Measurements from ENCODE around the gene VSTM2L. TPM values are rescaled to one million over a fixed set of nuclear protein-coding genes. Genes with fewer than 3 reads are reported as not detected.
A peak's percentile ranks its signal among the peaks of the same experiment; 100 is the strongest.

VSTM2L gene
- total and polyA plus RNA-seq, 9 of the 15 experiments (the other 6 are each of a cell fraction or from before 2014, with no cell fraction given), result not detected

DNA sequence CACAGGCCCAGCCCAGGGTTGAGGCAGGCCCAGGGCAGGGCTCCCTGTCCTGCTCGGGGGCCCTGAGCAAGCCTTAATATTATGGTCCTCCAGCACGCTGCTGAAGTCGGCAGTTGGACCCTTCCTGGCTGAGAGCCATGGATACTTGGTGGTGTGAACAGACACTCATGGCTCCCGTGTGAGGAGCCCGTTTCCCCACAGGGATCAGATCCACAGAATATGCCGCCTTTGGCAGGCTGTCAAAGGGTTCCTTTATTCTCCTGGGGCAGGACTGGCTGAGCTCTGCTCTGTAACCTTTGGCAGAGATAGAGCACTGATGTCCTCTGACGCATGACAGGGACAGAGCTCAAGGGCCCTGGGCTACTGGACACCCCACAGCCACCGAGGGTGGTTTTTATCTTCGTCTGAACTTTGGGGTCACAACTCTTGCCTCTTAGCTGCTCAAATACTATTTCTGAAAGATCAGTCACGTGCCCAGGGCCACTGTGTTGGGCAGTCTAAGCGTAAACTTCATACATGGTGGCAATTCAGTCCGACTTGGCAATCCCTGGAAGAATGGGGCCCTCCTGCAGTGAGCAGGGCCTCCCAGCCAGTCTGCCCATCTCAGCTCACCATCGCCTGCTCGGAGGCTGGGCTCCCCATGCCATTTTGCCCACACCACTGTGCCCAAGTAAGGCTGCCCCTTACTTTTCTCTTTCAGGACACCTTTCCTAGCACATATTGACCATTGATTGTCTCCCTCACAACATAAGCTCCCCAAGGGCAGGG, 81.3 kb downstream of the VSTM2L start:
- Histone ChIP-seq H3K9me1 (ENCODE audit: control insufficient read depth, insufficient read depth, low read length) (no peaks in the 10 kb centered on the region), H2AFZ (ENCODE audit: low read depth, low read length) (no peak overlapping the region), H3K36me3 (ENCODE audit: control insufficient read depth, insufficient read depth, low read length) (peaks cover 63% of the 10 kb centered on the region), H3K9me3 (replicated peaks; ENCODE audit: control insufficient read depth, insufficient read depth, low read depth, low read length) (no peaks in the 10 kb centered on the region), H3K27me3 (ENCODE audit: control insufficient read depth in 2 of 2, insufficient read depth in 2 of 2, low read length in 2 of 2) (no peaks in the 10 kb centered on the region), H3K4me1 (replicated peaks in 1 of 2; ENCODE audit: control insufficient read depth in 2 of 2, insufficient read depth in 2 of 2, low read length in 2 of 2) (peaks cover 0 to 4% of the 10 kb centered on the region in 2 experiments; a peak in 2 of 5 replicates), H3K4me2 (ENCODE audit: insufficient read depth, low read length) (no peak overlapping the region), H3K4me3 (no peak overlapping the region), H3K27ac (ENCODE audit: extremely low read depth, low read depth, low read length) (no peak overlapping the region), H3K9ac (ENCODE audit: insufficient read depth in 1 of 2, low read depth in 2 of 2, low read length in 2 of 2) (no peak overlapping the region; a peak in 1 of 4 replicates), H4K20me1 (replicated peaks; ENCODE audit: control insufficient read depth, insufficient read depth, low read length) (no peaks in the 10 kb centered on the region), H3K79me2 (ENCODE audit: control insufficient read depth, insufficient read depth, low read length) (no peaks in the 10 kb centered on the region)
- POLR2A ChIA-PET, result interaction anchor here (0.9 to 3.4 kb wide), 3 partner anchors 9 to 11 kb away, joined by 3 to 11 read pairs (median 4); no protein-coding TSS in a partner anchor
- TF ChIP-seq NFIC (IDR thresholded peaks at IDR 0.05), result 0 out of 2 replicates have a peak, but pooled peaks have one; percentile 7
- TF ChIP-seq HMG20A (CRISPR knock-in tag; conservative IDR thresholded peaks at IDR 0.05), result no peak
- WGBS (ENCODE audit: insufficient coverage, low coverage, missing lambda C conversion rate), result 85% methylated on average over 13 of the region's 14 CpGs
- CTCF ChIA-PET (ENCODE audit: low intra/inter-chr PET ratio), result no interaction called here
- FAIRE-seq, result no peak
- intact Hi-C loops (cut with micrococcal nuclease), result no loop called here
- BruUV-seq (replicated peaks), result no TSS peak
- no peak for DNase-seq (ENCODE audit: extremely low read depth in 1 of 4, low spot score in 3 of 4)
- in situ Hi-C loops (cut with MboI), result no loop called here
- ATAC-seq, result peak; percentile 38; the same call in 2 of the 3 replicates

DNA sequence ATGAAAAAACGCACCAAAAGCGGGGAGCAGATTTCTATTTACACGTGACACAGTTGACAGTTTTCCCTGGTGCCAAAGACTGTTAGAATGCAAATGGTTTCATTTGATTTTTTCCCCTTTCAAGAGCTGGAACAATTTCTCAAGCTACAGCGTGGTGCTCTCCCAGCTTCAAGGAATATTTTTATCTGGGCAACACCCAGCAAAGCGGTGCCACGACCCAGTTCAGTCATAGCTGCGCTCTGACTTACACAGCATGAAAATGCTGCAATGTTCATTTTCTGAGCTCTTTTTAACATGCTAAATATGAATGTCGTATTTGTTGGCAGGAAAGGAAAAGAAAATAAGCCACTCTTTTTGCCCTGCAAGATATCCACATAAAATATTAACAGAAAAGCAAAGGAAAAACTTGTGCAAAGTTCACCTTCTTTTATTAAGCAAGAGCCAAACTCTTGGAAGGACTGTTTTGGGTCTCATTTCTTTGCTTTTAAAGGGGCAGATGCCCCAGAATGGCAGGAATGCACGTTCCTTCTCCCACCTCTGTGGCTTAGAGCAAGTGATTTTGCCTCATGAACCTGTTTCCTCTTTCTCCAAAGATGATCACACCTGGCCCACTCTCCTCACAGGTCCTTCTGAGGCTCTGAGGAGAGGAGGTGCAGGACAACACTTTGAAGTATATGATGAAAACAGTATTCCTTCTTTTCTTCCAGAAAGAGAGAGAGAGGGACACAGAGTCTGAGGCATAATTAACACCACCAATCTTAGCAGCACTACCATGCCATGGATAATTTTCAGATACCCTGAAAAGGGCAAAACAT, 83.3 kb downstream of the VSTM2L start:
- CTCF ChIA-PET (ENCODE audit: low intra/inter-chr PET ratio), result no interaction called here
- no TSS peak for BruUV-seq (replicated peaks)
- TF ChIP-seq ZNF134 (CRISPR knock-in tag; conservative IDR thresholded peaks at IDR 0.05) (no peak), HMGN3 (IDR thresholded peaks at IDR 0.05; ENCODE audit: borderline replicate concordance, extremely low read depth, insufficient read length, low read depth, low read length) (no peak), ZNF707 (CRISPR knock-in tag; conservative IDR thresholded peaks at IDR 0.05) (no peak), FOSL1 (tag; conservative IDR thresholded peaks at IDR 0.05) (no peak), HCFC1 (IDR thresholded peaks at IDR 0.05; ENCODE audit: low read depth, low read length) (no peak)
- TF ChIP-seq, protein P1, sequence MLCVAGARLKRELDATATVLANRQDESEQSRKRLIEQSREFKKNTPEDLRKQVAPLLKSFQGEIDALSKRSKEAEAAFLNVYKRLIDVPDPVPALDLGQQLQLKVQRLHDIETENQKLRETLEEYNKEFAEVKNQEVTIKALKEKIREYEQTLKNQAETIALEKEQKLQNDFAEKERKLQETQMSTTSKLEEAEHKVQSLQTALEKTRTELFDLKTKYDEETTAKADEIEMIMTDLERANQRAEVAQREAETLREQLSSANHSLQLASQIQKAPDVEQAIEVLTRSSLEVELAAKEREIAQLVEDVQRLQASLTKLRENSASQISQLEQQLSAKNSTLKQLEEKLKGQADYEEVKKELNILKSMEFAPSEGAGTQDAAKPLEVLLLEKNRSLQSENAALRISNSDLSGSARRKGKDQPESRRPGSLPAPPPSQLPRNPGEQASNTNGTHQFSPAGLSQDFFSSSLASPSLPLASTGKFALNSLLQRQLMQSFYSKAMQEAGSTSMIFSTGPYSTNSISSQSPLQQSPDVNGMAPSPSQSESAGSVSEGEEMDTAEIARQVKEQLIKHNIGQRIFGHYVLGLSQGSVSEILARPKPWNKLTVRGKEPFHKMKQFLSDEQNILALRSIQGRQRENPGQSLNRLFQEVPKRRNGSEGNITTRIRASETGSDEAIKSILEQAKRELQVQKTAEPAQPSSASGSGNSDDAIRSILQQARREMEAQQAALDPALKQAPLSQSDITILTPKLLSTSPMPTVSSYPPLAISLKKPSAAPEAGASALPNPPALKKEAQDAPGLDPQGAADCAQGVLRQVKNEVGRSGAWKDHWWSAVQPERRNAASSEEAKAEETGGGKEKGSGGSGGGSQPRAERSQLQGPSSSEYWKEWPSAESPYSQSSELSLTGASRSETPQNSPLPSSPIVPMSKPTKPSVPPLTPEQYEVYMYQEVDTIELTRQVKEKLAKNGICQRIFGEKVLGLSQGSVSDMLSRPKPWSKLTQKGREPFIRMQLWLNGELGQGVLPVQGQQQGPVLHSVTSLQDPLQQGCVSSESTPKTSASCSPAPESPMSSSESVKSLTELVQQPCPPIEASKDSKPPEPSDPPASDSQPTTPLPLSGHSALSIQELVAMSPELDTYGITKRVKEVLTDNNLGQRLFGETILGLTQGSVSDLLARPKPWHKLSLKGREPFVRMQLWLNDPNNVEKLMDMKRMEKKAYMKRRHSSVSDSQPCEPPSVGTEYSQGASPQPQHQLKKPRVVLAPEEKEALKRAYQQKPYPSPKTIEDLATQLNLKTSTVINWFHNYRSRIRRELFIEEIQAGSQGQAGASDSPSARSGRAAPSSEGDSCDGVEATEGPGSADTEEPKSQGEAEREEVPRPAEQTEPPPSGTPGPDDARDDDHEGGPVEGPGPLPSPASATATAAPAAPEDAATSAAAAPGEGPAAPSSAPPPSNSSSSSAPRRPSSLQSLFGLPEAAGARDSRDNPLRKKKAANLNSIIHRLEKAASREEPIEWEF (CRISPR knock-in tag; IDR thresholded peaks at IDR 0.05), result no peak

More for the DNA sequence above, 83.3 kb downstream of the VSTM2L start:
- intact Hi-C loops (cut with micrococcal nuclease) (no loop called here), in situ Hi-C loops (cut with MboI) (no loop called here)
- no peak overlapping the region for H3K9ac ChIP-seq (ENCODE audit: insufficient read depth in 1 of 2, low read depth in 2 of 2, low read length in 2 of 2)
- H3K4me3 ChIP-seq, result no peak overlapping the region
- H3K4me2 ChIP-seq (ENCODE audit: insufficient read depth, low read length), result no peak overlapping the region
- POLR2A ChIA-PET, result no interaction called here
- no peaks in the 10 kb centered on the region for H3K79me2 ChIP-seq (ENCODE audit: control insufficient read depth, insufficient read depth, low read length)
- H4K20me1 ChIP-seq (replicated peaks; ENCODE audit: control insufficient read depth, insufficient read depth, low read length), result peaks cover 6% of the 10 kb centered on the region
- ATAC-seq, result no peak
- peaks cover 8% of the 10 kb centered on the region for H3K9me1 ChIP-seq (ENCODE audit: control insufficient read depth, insufficient read depth, low read length)
- peaks cover 0 to 7% of the 10 kb centered on the region in 2 experiments; a peak in 3 of 5 replicates for H3K4me1 ChIP-seq (replicated peaks in 1 of 2; ENCODE audit: control insufficient read depth in 2 of 2, insufficient read depth in 2 of 2, low read length in 2 of 2)
- 92% methylated on average over 9 of the region's 9 CpGs for WGBS (ENCODE audit: insufficient coverage, low coverage, missing lambda C conversion rate)
- no peaks in the 10 kb centered on the region for H3K9me3 ChIP-seq (replicated peaks; ENCODE audit: control insufficient read depth, insufficient read depth, low read depth, low read length)
- no peak overlapping the region for H3K27ac ChIP-seq (ENCODE audit: extremely low read depth, low read depth, low read length)
- peaks cover 84% of the 10 kb centered on the region for H3K36me3 ChIP-seq (ENCODE audit: control insufficient read depth, insufficient read depth, low read length)
- no peak overlapping the region for H2AFZ ChIP-seq (ENCODE audit: low read depth, low read length)
- no peak for DNase-seq (ENCODE audit: extremely low read depth in 1 of 4, low spot score in 3 of 4)
- no peaks in the 10 kb centered on the region for H3K27me3 ChIP-seq (ENCODE audit: control insufficient read depth in 2 of 2, insufficient read depth in 2 of 2, low read length in 2 of 2)
- no peak for FAIRE-seq

All from K562 (cell line).